Prostate gland (tissue), 2 donors: Measurements from ENCODE around the gene SHROOM3.

Experiments
- POLR2A ChIP-seq: fragments of 450-650 bp; IDR thresholded peaks from one replicate; pipeline ENCODE4 v1.6.1; 2016; ENCODE audit warnings: antibody characterized with exemption, mild to moderate bottlenecking
- POLR2AphosphoS5 ChIP-seq: sonication (generic); formaldehyde crosslinking; IDR thresholded peaks from one replicate; pipeline ENCODE4 v1.6.1; 2017; ENCODE audit warnings: antibody characterized with exemption
- TF ChIP-seq, protein P1 (sequence below), 4 experiments: fragments of 200-600 bp in 2 of 4; fragments of 450-650 bp in 2 of 4; sonication (generic) in 2 of 4; IDR thresholded peaks; 1 replicate in 3 of 4; 2 replicates in 1 of 4; pipeline ENCODE4 v1.5.1; 2016 to 2019; ENCODE audit warnings: antibody characterized with exemption in 4 of 4, mild to moderate bottlenecking in 2 of 4, moderate library complexity in 2 of 4

DNA sequence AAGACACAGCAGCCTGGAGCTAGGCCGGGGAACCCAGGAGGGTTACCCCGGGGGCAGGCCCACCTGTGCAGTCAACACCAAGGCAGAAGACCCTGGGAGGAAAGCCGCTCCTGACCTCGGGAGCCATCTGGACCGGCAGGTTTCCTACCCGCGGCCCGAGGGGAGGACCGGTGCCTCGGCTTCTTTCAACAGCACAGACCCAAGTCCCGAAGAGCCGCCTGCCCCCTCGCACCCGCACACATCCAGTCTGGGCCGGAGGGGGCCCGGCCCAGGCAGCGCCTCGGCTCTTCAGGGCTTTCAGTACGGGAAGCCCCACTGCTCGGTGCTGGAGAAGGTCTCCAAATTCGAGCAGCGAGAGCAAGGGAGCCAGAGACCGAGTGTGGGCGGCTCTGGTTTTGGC lies 305.2 kb downstream of the SHROOM3 start:
- TF ChIP-seq POLR2AphosphoS5 (no peak), POLR2A (no peak)
- TF ChIP-seq, protein P1, sequence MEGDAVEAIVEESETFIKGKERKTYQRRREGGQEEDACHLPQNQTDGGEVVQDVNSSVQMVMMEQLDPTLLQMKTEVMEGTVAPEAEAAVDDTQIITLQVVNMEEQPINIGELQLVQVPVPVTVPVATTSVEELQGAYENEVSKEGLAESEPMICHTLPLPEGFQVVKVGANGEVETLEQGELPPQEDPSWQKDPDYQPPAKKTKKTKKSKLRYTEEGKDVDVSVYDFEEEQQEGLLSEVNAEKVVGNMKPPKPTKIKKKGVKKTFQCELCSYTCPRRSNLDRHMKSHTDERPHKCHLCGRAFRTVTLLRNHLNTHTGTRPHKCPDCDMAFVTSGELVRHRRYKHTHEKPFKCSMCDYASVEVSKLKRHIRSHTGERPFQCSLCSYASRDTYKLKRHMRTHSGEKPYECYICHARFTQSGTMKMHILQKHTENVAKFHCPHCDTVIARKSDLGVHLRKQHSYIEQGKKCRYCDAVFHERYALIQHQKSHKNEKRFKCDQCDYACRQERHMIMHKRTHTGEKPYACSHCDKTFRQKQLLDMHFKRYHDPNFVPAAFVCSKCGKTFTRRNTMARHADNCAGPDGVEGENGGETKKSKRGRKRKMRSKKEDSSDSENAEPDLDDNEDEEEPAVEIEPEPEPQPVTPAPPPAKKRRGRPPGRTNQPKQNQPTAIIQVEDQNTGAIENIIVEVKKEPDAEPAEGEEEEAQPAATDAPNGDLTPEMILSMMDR (IDR thresholded peaks at IDR 0.05), result no peak
